DMS53 treated with DMSO at 0.1 percent for 48 hours (cell line): ENCODE measurements around the gene TFAP2D.

Experiments used
- DNase-seq: peaks from one replicate; lab custom pipeline; 2025; ENCODE audit not compliant: unreplicated experiment; lab: John Stamatoyannopoulos, UW

Gene TFAP2D

GRCh38 chr6:50718566-50718965, 5.2 kb downstream of the TFAP2D start:
- DNase-seq: no peak

- DNase-seq: no peak
These were observed 7.3 kb downstream of the TFAP2D start for GRCh38 chr6:50720623-50721022.

- no peak for DNase-seq
These were observed 8.7 kb downstream of the TFAP2D start for GRCh38 chr6:50721978-50722377.

- no peak for DNase-seq
These were observed 9.7 kb downstream of the TFAP2D start for GRCh38 chr6:50722829-50723554.

GRCh38 chr6:50724381-50725124, 11.2 kb downstream of the TFAP2D start:
- peak; percentile 43 for DNase-seq

GRCh38 chr6:50734488-50734887, 21.2 kb downstream of the TFAP2D start:
- no peak for DNase-seq

- no peak for DNase-seq
These were observed 28.8 kb downstream of the TFAP2D start for GRCh38 chr6:50742161-50742560.

GRCh38 chr6:50744976-50745375, 31.6 kb downstream of the TFAP2D start:
- no peak for DNase-seq

GRCh38 chr6:50762798-50763197, 49.5 kb downstream of the TFAP2D start:
- no peak for DNase-seq

- no peak for DNase-seq
These were observed 65.4 kb downstream of the TFAP2D start for GRCh38 chr6:50778696-50779095.

- no peak for DNase-seq
These were observed 67.1 kb downstream of the TFAP2D start for GRCh38 chr6:50780382-50780781.

GRCh38 chr6:50785921-50786320, 72.6 kb downstream of the TFAP2D start:
- DNase-seq: no peak

GRCh38 chr6:50791900-50792508, 78.7 kb downstream of the TFAP2D start:
- DNase-seq: peak; percentile 78

- DNase-seq: no peak
These were observed 79.4 kb downstream of the TFAP2D start for GRCh38 chr6:50792771-50793170.

GRCh38 chr6:50795574-50795973, 82.2 kb downstream of the TFAP2D start:
- DNase-seq: no peak

GRCh38 chr6:50804283-50804682, 91.0 kb downstream of the TFAP2D start:
- DNase-seq: no peak

GRCh38 chr6:50807035-50807434, 93.7 kb downstream of the TFAP2D start:
- DNase-seq: no peak

GRCh38 chr6:50815436-50816114, 102.2 kb downstream of the TFAP2D start:
- peak; percentile 39 for DNase-seq

GRCh38 chr6:50816115-50816675, 102.9 kb downstream of the TFAP2D start:
- DNase-seq: peak; percentile 59

GRCh38 chr6:50816947-50817645, 103.8 kb downstream of the TFAP2D start:
- no peak for DNase-seq

- DNase-seq: no peak
These were observed 104.3 kb downstream of the TFAP2D start for GRCh38 chr6:50817646-50817950.
